SK-N-SH (cell line): ENCODE measurements around the gene BEND3.

ENCODE experiments used
- CTCF ChIP-seq: fragments of 200-600 bp; sonication (generic); IDR thresholded peaks from 2 replicates; pipeline ENCODE4 v1.6.1; 2017; ENCODE audit warnings: antibody characterized with exemption, mild to moderate bottlenecking, moderate library complexity
- FOSL2 ChIP-seq: IDR thresholded peaks from 2 replicates; pipeline ENCODE4 v1.4.0; 2012; ENCODE audit warnings: low read depth, mild to moderate bottlenecking, moderate library complexity, borderline replicate concordance
- RAD21 ChIP-seq: IDR thresholded peaks from 2 replicates; pipeline ENCODE4 v1.6.1; 2012; ENCODE audit warnings: mild to moderate bottlenecking, low read length
- RFX5 ChIP-seq: IDR thresholded peaks from 2 replicates; pipeline ENCODE4 v1.6.1; 2012; ENCODE audit warnings: mild to moderate bottlenecking, improper control_type of control experiment, low read length
- TCF12 ChIP-seq: IDR thresholded peaks from 2 replicates; pipeline ENCODE4 v1.4.0; 2012
- YY1 ChIP-seq: IDR thresholded peaks from 2 replicates; pipeline ENCODE4 v1.4.0; 2012; ENCODE audit warnings: low read depth, mild to moderate bottlenecking
- TF ChIP-seq, protein P1 (sequence below): IDR thresholded peaks from 2 replicates; pipeline ENCODE4; 2012

GRCh38 chr6:107106165-107106564 lies 9.2 kb downstream of the BEND3 start:
- TF ChIP-seq, protein P1, sequence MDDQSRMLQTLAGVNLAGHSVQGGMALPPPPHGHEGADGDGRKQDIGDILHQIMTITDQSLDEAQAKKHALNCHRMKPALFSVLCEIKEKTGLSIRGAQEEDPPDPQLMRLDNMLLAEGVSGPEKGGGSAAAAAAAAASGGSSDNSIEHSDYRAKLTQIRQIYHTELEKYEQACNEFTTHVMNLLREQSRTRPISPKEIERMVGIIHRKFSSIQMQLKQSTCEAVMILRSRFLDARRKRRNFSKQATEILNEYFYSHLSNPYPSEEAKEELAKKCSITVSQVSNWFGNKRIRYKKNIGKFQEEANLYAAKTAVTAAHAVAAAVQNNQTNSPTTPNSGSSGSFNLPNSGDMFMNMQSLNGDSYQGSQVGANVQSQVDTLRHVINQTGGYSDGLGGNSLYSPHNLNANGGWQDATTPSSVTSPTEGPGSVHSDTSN = no peak
- TF ChIP-seq CTCF (no peak), RFX5 (no peak), YY1 (no peak), RAD21 (no peak), FOSL2 (no peak), TCF12 (no peak)
